Heart right ventricle (tissue), 16 donors: ENCODE data around the gene PTPRD. TPM values are rescaled to one million over a fixed set of nuclear protein-coding genes. Genes with fewer than 3 reads are reported as not detected.

Experiments
- ATAC-seq, 8 donors: fragments of 200-7000 bp; cut with Tn5 transposase; one replicate each; pipeline ENCODE4 v1.9.1; 2020; ENCODE audit warnings: mild to moderate bottlenecking in 8 of 8, moderate library complexity in 8 of 8, moderate number of reproducible peaks in 1 of 8
- DNase-seq, 2 donors: peaks; one replicate each; pipeline ENCODE4 v3.0.0-alpha.2; 2020
- H3K27ac ChIP-seq, 10 donors: fragments of 200-600 bp; sonication (generic) in 2 of 10; one replicate each; pipeline versions ENCODE4 v1.5.0 to v1.8.0; 2020 to 2022; ENCODE audit warnings: mild to moderate bottlenecking in 3 of 10
- H3K27me3 ChIP-seq, 7 donors: fragments of 200-600 bp; one replicate each; pipeline ENCODE4 v1.8.0; 2021 to 2022; ENCODE audit warnings: mild to moderate bottlenecking in 2 of 7
- H3K36me3 ChIP-seq, 9 donors: fragments of 200-600 bp; sonication (generic) in 1 of 9; one replicate each; pipeline versions ENCODE4 v1.5.0 to v1.8.0; 2020 to 2022; ENCODE audit warnings: mild to moderate bottlenecking in 2 of 9
- H3K4me1 ChIP-seq, 9 donors: fragments of 200-600 bp; sonication (generic) in 1 of 9; one replicate each; pipeline versions ENCODE4 v1.5.0 to v1.8.0; 2020 to 2022; ENCODE audit warnings: mild to moderate bottlenecking in 4 of 9
- H3K4me3 ChIP-seq, 10 donors: fragments of 200-600 bp; sonication (generic) in 2 of 10; one replicate each; pipeline versions ENCODE4 v1.5.0 to v1.8.0; 2020 to 2022; ENCODE audit warnings: mild to moderate bottlenecking in 7 of 10, moderate library complexity in 2 of 10
- H3K9me3 ChIP-seq, 11 donors: fragments of 200-600 bp in 10 of 11; sonication (generic) in 2 of 11; one replicate each; pipeline versions ENCODE4 v1.5.0 to v1.8.0; 2013 to 2022; ENCODE audit warnings: mild to moderate bottlenecking in 2 of 11, control low read depth in 1 of 11, moderate library complexity in 1 of 11
- CTCF ChIP-seq, 9 donors: fragments of 200-600 bp; sonication (generic) in 2 of 9; IDR thresholded peaks; one replicate each; pipeline versions ENCODE4 v1.5.0 to v1.8.0; 2021 to 2022; ENCODE audit warnings: antibody characterized with exemption in 9 of 9, mild to moderate bottlenecking in 5 of 9, moderate library complexity in 1 of 9
- WGBS, 2 donors: extraction: QIAGEN DNeasy Blood & Tissue Kit; methylation state at CpG; one replicate each; pipeline ENCODE4 v1.1.7; 2013; ENCODE audit warnings: inconsistent platforms in 1 of 2; 5-methylcytosine and 5-hydroxymethylcytosine counted together
- intact Hi-C, 10 donors: fragments of 100-400 bp; cut with DNase I; formaldehyde crosslinking; loops; one replicate each; pipeline versions ENCODE4 v1.11.1 to v1.14.2; 2022
- polyA plus RNA-seq, 2 donors: library from polyadenylated mRNA; stranded (reverse); fragments of 200-250 nt; gene quantifications; one replicate each; pipeline ENCODE4 v1.2.3, GENCODE V29; 2013
- total RNA-seq, 10 donors: library from RNA; stranded (reverse); fragmentation: NEBNext Ultra II Directional in 3 of 10; extraction: Animal tissue kit (Norgen Biotek cat#: 25700) in 3 of 10; gene quantifications; one replicate each; pipeline versions ENCODE4 v1.2.1 to v1.2.4, GENCODE V29; 2021 to 2023
- donor health status: Arrhythmogenic right ventricular cardiomyopathy.
- donor health status: ischemic (EF 13 %, LVEDD 7.1; RV severe dilation, severe dysfunction).
- donor health status: healthy with polysubstance abuse.
- donor health status: DM: no; HTN: yes; CAD: no.
- donor health status: DM: no; HTN: no; CAD: no.
- donor health status: ischemic (EF 25% LVEDD 6.9; RV normal size, moderate dysfunction).
- donor health status: ischemic (EF 25% LVEDD 5.7; RV mildly dilated, moderate dysfunction).
- donor health status: healthy.
- donor health status: DM: yes; HTN: yes; CAD: no.
- donor health status: Ischemic cardiomyopathy.
- donor health status: ischemic (EF 35%, LVEDD 5.7; RV mildly dilated, moderate dysfunction).
- donor health status: nonischemic (EF 11% LVEDD 7.7; RV severe dilation, severe dysfunction).
- donor health status: DM: yes; HTN: yes; CAD: no.
- donor health status: PGD.
- donor health status: ischemic (EF 29% LVEDD 5.4; RV normal size, mild dysfunction).
- donor health status: nonischemic (EF 23%, LVEDD 6.1; RV moderate dilation, normal function).

The PTPRD gene
- total and polyA plus RNA-seq, 12 donors = 1.4 to 25.2 (median 13.0) TPM

GRCh38 chr9:8821910-8822666 lies 1790.7 kb downstream of the PTPRD start:
- Histone ChIP-seq H3K27me3 (no peaks in the 10 kb centered on the region), H3K36me3 (no peaks in the 10 kb centered on the region), H3K4me1 (peaks cover 0 to 16% (median 0%) of the 10 kb centered on the region in 9 donors), H3K27ac (no peak overlapping the region), H3K9me3 (no peaks in the 10 kb centered on the region), H3K4me3 (no peak overlapping the region)
- ATAC-seq = no peak
- no peak for DNase-seq
- intact Hi-C loops = loop anchor here in 1 of 10 donors (10.0 kb wide), 1 partner anchor 157 kb away; no protein-coding TSS in a partner anchor
- 89 to 91% methylated on average over 4 of the region's 4 CpGs for WGBS, 2 donors
- TF ChIP-seq CTCF (IDR thresholded peaks at IDR 0.05) = no peak

- intact Hi-C loops = no loop called here
- no peak for ATAC-seq
- no peak for TF ChIP-seq CTCF (IDR thresholded peaks at IDR 0.05)
- no peak for DNase-seq
- Histone ChIP-seq H3K4me1 (no peaks in the 10 kb centered on the region), H3K27me3 (no peaks in the 10 kb centered on the region), H3K27ac (no peak overlapping the region), H3K9me3 (peaks cover 0 to 4% (median 0%) of the 10 kb centered on the region in 11 donors), H3K36me3 (no peaks in the 10 kb centered on the region), H3K4me3 (no peak overlapping the region)
These were observed 1795.5 kb downstream of the PTPRD start for GRCh38 chr9:8817335-8817734.

- no peak overlapping the region for H3K4me3 ChIP-seq
- no peaks in the 10 kb centered on the region for H3K36me3 ChIP-seq
- intact Hi-C loops = no loop called here
- TF ChIP-seq CTCF (IDR thresholded peaks at IDR 0.05) = no peak
- H3K27me3 ChIP-seq = no peaks in the 10 kb centered on the region
- no peak overlapping the region for H3K27ac ChIP-seq
- no peaks in the 10 kb centered on the region for H3K4me1 ChIP-seq
- ATAC-seq (no peak), DNase-seq (no peak)
- 46 to 49% methylated on average over 2 of the region's 2 CpGs for WGBS, 2 donors
- peaks cover 0 to 4% (median 0%) of the 10 kb centered on the region in 11 donors for H3K9me3 ChIP-seq
These were observed 1796.4 kb downstream of the PTPRD start for GRCh38 chr9:8816361-8816760.

- H3K36me3 ChIP-seq = no peaks in the 10 kb centered on the region
- no peak overlapping the region for H3K27ac ChIP-seq
- no peak for DNase-seq
- no peaks in the 10 kb centered on the region for H3K4me1 ChIP-seq
- H3K4me3 ChIP-seq = no peak overlapping the region
- TF ChIP-seq CTCF (IDR thresholded peaks at IDR 0.05) = no peak
- 82 to 89% methylated on average over 1 of the region's 1 CpG for WGBS, 2 donors
- intact Hi-C loops = no loop called here
- H3K27me3 ChIP-seq = no peaks in the 10 kb centered on the region
- no peak for ATAC-seq
- peaks cover 0 to 4% (median 0%) of the 10 kb centered on the region in 11 donors for H3K9me3 ChIP-seq
These were observed 1796.9 kb downstream of the PTPRD start for GRCh38 chr9:8815931-8816330.
